HL-60 (cell line): ENCODE data around the gene UNKL.

Experiments used
- CTCF ChIP-seq: IDR thresholded peaks from one replicate; pipeline ENCODE4 v1.5.1; 2011; ENCODE audit warnings: low read length, control low read depth, inconsistent platforms; ENCODE audit not compliant: insufficient read depth
- REST ChIP-seq: IDR thresholded peaks from 2 replicates; pipeline ENCODE4 v1.6.1; 2012; ENCODE audit warnings: low read depth; ENCODE audit not compliant: insufficient replicate concordance

- no peak for TF ChIP-seq CTCF
- no peak for TF ChIP-seq REST
Observed at GRCh38 chr16:1457489-1458245, 43.2 kb upstream of the UNKL start.
